GOT3 (cell line): ENCODE results near the gene TRPV5.

ENCODE experiments used
- DNase-seq: peaks from one replicate; lab custom pipeline; 2025; ENCODE audit warnings: mixed read lengths; lab: John Stamatoyannopoulos, UW

TRPV5 gene

GRCh38 chr7:142908921-142909890 lies 24.3 kb downstream of the TRPV5 start:
- DNase-seq, result no peak

- DNase-seq, result no peak
These were observed 25.3 kb downstream of the TRPV5 start for GRCh38 chr7:142908290-142908689.

- DNase-seq, result no peak
These were observed 26.9 kb downstream of the TRPV5 start for GRCh38 chr7:142906643-142907042.

GRCh38 chr7:142905759-142906158 lies 27.8 kb downstream of the TRPV5 start:
- DNase-seq, result no peak

GRCh38 chr7:142904128-142904527 lies 29.4 kb downstream of the TRPV5 start:
- DNase-seq, result no peak

GRCh38 chr7:142901426-142902259 lies 31.9 kb downstream of the TRPV5 start:
- DNase-seq, result no peak

GRCh38 chr7:142899661-142900060 lies 33.9 kb downstream of the TRPV5 start:
- no peak for DNase-seq

GRCh38 chr7:142898377-142899170 lies 35.0 kb downstream of the TRPV5 start:
- no peak for DNase-seq

GRCh38 chr7:142897691-142898090 lies 35.9 kb downstream of the TRPV5 start:
- no peak for DNase-seq

GRCh38 chr7:142896741-142897379 lies 36.7 kb downstream of the TRPV5 start:
- no peak for DNase-seq

GRCh38 chr7:142896151-142896550 lies 37.4 kb downstream of the TRPV5 start:
- no peak for DNase-seq

- no peak for DNase-seq
These were observed 38.5 kb downstream of the TRPV5 start for GRCh38 chr7:142894985-142895593.

- DNase-seq, result no peak
These were observed 39.2 kb downstream of the TRPV5 start for GRCh38 chr7:142894112-142894984.

GRCh38 chr7:142892951-142893350 lies 40.6 kb downstream of the TRPV5 start:
- DNase-seq, result no peak

- no peak for DNase-seq
These were observed 42.0 kb downstream of the TRPV5 start for GRCh38 chr7:142891490-142892082.

- DNase-seq, result no peak
These were observed 42.6 kb downstream of the TRPV5 start for GRCh38 chr7:142890874-142891485.

GRCh38 chr7:142889816-142890215 lies 43.7 kb downstream of the TRPV5 start:
- no peak for DNase-seq

GRCh38 chr7:142887282-142888015 lies 46.1 kb downstream of the TRPV5 start:
- no peak for DNase-seq
